ENCODE measurements around the gene ZNF154.

Gene ZNF154

DNA sequence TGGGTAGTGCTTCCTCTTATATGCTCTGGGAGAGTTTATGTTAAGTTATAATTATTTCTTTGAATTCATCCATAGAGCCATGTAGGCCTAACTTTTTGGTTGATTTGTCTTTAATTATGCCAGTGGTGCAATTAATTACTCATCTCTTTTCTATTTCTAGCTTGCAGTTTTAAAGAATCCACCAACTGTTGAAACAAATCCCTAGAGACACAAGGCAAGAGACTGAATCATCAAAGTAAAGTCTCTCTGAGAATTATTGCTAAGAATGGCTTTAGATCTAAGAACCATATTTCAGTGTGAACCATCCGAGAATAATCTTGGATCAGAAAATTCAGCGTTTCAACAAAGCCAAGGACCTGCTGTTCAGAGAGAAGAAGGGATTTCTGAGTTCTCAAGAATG is 33.1 kb downstream of the ZNF154 start:
- no peak for DNase-seq

DNA sequence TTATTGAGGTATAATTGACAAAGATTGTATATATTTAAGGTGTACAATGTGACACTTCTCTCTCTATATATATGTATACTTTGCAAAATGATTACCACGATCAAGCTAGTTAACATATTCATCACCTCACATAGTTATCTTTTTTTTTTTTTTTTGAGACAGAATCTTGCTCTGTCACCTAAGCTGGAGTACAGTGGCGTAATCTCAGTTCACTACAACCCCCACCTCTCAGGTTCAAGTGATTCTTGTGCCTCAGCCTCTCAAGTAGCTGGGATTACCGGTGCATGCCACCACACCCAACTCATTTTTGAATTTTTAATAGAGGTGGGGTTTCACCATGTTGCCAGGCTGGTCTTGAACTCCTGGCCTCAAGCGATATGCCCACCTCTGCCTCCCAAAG is 36.5 kb downstream of the ZNF154 start:
- no peak for DNase-seq

DNA sequence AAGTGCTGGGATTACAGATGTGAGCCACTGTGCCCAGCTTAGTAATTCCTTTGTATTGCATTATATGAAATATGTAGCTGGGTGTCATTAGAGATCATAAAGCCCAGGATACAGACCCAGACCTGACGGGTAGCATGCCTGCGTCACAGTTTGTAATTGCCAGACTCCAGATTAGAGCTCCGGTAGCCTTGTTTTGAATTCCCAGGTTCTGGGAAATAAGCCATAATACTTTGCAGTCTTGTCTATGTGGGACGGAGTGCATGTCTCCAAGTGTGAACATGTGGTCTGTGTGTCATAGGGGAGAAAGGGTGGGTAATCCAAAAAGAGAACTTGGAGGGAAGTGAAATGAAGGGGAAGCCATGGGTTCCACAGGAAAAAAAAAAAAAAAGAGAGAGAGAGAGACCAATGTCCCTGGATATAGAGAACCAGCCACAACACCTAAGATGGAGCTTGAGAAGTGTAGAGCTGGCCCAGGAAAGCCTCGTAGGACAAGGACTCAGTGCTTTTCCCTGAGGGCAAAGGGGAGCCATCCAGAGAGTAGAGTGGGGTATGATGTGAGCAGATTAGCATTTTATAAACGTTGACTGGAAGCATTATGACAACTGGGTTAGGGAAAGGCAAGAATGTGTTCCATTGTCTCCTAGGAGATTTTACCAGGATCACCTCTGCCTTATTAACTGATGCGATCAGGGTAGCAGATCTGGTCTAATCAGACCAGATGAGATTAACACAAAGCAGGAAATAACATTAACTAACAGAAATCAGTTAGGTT is 37.7 kb downstream of the ZNF154 start:
- no peak for DNase-seq

DNA sequence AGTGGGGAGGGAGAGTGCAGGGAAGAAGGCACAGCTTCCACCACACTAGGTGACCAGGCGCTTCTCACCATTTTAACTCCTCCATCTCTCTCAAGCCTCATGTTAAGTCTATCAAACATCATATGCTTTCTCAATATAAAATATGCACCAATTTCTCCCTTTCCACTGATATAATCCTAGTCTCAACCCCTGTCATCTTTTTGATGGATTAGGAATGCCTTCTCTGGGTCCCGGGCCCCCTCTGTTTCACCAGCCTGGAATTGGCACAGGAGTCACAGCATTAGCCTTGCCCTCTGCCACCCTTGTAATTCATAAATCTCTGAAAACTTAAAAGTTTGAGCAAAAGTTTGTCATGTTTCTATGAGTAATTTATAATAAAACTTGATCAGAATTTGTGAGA is 40.4 kb downstream of the ZNF154 start, which contains the start of gene ZSCAN4:
Gene ZSCAN4 (plus strand): TSS at position 301 of the 400 bp plus-strand sequence. CDS start 7,211 bp downstream, outside the sequence.
- no peak for DNase-seq

DNA sequence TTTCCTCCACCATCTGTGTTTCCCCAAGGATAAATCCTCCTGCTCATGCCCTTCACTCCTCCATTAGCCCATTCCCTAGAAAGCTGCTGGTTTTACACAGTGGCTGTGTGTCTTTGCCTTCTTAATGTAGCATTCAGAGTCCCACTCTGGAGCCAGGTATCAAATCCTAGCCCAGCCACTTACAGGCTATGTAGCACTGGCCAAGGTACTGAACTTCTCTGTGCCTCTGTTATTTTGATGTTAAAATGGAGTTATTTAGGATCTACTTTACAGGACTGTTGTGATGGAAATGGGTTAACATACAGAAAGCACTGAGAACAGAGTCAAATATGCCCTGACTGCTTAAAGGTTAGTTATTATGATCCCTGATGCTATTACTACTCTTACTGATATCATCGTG is 41.8 kb downstream of the ZNF154 start:
- no peak for DNase-seq

DNA sequence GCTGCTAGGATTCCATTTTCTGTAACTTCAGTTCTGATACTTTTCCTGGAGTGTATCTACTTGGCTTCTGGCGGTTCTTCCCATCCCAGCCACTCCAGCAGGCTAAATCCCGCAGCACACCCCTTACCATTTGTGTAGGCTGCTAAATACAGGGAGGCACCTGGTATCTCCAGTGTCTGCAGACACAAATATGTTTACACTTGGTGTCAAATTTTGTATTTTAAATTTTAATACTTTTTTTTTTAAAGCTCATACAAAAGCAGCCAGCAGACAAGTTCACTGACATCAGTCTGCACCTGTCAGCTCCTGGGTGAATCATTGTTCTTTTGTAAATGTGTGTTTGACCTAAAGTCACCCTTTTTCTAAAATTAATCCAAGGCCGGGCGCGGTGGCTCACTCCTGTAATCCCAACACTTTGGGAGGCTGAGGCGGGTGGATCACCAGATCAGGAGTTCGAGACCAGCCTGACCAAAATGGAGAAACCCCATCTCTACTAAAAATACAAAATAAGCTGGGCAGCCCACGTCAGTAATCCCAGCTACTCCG is 43.7 kb downstream of the ZNF154 start:
- no peak for DNase-seq

DNA sequence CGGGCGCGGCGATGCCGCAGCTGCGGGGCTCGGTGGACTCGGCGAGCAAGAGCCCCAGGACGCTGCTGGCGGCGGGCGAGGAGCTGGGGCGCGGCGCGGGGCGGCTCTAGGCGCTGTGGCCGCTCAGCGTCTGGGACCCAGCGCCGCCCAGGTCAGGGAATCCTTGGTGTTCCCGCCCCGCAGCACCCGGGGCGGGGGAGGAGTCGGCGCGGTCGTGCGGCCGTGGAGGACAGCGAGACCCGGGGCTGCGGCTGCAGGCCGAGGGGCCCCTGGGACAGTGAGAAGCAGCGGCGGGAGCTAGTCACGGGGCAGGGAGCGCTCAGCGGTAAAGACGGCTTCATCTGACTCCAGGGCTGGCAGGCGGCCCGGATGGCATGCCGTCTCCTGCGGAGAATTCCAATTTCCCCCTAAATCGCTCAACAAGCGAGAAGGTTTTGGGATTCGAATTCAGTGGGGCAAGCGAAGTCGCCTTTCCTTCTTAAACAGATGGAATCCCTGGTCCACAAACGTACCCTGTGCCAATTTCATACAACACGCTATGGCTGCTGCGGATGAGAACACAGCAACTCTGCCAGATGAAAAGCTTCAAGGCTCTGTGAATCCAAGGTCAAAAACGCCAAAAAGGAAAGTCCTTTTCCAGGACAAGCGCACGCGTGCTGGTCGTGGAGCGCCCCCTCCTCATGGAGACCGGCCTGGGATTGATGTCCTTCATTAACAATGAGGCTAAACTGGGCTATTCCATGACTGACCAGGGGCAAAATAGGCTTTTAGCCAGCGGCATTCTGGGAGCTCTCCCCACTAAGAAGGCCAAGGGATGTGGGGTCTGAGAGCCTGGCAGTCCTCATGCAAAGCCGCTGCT is 44.5 kb downstream of the ZNF154 start:
- DNase-seq = peak; percentile 2 to 37

DNA sequence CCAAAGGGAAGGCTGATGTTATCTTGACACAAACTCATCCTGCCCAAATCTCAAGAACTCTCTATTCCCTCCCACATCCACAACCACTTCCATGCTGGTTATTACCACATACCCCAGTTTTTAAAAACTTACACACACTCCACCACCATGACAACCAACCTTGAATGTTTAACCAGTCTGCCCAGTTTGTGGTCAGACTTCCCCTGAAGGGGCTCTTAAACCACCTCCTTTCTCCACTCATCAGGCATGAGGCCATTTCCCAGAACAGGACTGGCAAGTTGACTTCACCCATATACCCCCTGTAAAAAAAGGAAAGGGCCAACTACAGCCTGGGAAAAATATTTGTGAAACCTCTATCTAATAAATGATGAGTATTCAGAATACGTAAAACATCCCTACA is 52.7 kb downstream of the ZNF154 start:
- no peak for DNase-seq

DNA sequence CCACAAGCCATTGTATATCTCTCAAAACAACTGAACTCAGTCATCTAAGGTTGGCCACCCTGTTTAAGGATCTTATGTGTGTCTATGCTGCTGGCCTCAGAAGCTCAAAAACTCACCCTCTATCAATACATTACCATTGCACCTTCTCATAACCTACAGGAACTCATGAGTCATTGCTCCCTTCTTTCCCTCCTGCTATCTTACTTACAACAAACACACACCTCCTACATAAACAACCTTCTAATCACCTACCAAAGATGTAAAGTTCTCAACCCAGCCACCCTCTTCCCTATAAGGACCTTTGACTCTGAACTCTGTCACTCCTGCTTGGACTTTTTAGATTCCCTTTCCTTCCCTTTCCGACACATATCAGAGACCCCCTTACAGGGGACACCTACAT is 53.6 kb downstream of the ZNF154 start:
- no peak for DNase-seq

DNA sequence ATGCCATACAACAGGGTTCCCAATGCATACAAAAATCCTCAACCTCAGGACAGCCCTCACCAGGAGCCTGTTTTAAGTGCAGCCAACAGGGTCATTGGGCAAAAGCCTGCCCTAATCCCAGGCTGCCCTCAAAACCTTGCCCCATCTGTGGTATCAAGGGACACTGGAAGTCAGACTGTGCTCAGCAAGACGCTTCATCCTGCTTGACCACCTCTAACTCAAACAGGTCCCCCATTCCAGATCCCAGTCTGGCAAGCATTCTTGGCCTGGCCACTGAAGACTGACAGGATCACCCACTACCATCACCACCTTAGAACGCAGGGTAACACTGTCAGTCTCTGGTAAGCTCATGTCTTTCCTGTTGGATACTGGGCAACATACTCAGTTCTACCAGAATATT is 55.3 kb downstream of the ZNF154 start:
- no peak for DNase-seq

DNA sequence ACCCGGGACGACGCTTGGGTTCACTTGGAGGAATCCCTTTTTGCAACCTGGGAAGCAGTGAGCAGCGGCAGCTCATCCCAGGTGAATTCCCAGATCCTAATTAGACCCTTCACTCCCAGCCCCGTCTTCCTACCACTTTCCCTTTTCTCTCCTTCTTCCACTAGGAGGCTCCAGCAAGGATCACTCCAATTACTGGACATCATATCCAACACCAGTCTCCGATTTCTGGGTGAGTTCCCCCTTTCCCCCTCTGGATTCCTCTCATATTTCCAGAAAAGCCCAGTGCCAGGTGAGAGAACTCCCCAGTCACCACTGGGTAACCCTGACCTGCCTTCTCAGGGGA is 57.4 kb downstream of the ZNF154 start:
- DNase-seq = no peak

DNA sequence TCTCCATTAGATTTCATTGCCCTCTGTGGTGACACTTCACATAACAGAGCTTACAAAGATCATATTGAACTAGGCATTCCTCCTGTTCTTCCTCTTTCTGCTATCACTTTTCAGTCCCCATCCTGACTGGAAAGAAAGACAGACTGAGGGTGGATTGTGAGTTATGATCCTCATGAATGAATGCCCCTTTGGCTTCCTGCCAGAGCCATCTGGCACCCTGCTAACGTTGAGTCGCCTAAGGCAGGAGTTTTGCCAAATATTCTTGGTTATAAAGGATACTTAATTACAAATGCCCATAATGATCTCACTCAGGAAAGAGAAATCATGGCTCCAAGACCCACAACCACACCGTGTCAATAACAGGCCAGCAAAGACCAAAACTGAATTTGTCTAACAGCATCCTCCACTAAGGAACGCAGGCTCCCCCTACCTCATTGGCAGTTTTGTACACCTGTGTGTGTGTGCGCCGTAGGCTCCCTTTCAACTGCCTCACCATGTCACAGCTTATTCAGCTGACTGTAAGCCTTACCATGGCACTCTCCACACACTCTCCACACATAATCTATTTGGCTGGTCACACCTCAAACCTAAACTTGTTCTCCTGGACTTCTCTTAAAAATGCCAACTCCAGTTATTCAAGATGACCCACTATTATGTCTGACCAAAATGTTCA is 60.5 kb downstream of the ZNF154 start:
- no peak for DNase-seq
